Mammary epithelial cell (primary cell): ENCODE measurements around the gene SAP30BP.

ENCODE experiments used
- CTCF ChIP-seq, 2 donors: IDR thresholded peaks in 1 of 2; conservative IDR thresholded peaks in 1 of 2; 2 replicates each; pipeline ENCODE4 v1.5.1; 2011 to 2012; ENCODE audit warnings: inconsistent platforms in 2 of 2, low read length in 2 of 2, mild to moderate bottlenecking in 2 of 2, control low read depth in 1 of 2, low read depth in 1 of 2; ENCODE audit not compliant: insufficient read depth in 1 of 2; ENCODE audit errors: extremely low read depth in 1 of 2
- EZH2 ChIP-seq: IDR thresholded peaks from 2 replicates; pipeline ENCODE4 v1.6.1; 2012; ENCODE audit warnings: low read length, inconsistent platforms, borderline replicate concordance

DNA sequence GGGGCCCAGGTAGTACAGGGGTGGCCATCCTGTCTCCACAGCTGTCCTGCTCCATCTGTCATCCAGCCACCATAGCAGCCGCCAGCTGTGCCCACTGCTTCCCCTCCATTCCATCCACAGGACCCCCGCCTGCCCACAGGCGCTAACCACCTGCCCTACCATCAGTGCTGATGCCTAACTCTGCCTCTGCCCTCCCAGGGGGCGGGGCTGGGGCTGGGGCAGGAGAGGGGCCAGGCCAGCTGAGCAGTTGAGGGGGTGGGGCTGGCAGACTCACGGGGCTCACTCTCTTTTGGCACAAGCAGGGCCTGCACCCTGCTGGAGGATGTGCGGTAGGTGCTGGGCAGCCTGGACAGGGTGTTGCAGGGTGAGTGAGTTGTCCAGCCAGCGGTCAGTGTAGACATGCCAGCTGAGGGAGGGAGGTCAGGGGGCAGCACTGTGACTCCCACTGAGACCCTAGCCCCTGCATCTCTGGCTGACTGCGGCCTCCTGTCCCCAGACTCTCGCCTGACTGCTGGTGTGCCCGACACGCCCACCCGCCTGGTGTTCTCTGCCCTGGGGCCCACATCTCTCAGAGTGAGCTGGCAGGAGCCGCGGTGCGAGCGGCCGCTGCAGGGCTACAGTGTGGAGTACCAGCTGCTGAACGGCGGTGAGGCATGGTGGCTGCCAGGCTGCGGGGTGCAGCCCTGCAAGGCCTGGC, 88.2 kb downstream of the SAP30BP start:
- no peak for TF ChIP-seq CTCF (conservative IDR thresholded peaks at IDR 0.05 in 1 of 2, IDR thresholded peaks at IDR 0.05 in 1 of 2; ENCODE audit: extremely low read depth in 1 of 2, insufficient read depth in 1 of 2, low read depth in 1 of 2, low read length in 2 of 2)
- TF ChIP-seq EZH2, result no peak
